ENCODE results near the gene DUSP3. TPM values are rescaled to one million over a fixed set of nuclear protein-coding genes. Genes with fewer than 3 reads are reported as not detected.

Gene DUSP3
- total RNA-seq, 6 donors from 2014 or later = 58.7 to 122 (median 101) TPM

- Histone ChIP-seq H3K4me3 (no peak within 1 kb of the TSS), H3K27ac (no peak within 1 kb of the TSS), H3K27me3 (no peaks in the 10 kb centered on the region), H3K9me3 (no peaks in the 10 kb centered on the region), H3K4me1 (peaks cover 11 to 20% (median 13%) of the 10 kb centered on the region in 4 donors), H3K36me3 (no peaks in the 10 kb centered on the region)
- DNase-seq (no peak), ATAC-seq (ENCODE audit: low FRiP score in 2 of 2) (no peak)
- 83 to 88% methylated on average over 15 to 17 of the region's 24 CpGs for WGBS, 2 donors
- TF ChIP-seq CTCF (IDR thresholded peaks at IDR 0.05) (no peak), POLR2A (IDR thresholded peaks at IDR 0.05) (no peak), POLR2AphosphoS5 (IDR thresholded peaks at IDR 0.05) (no peak)
These were observed 20.1 kb downstream of the DUSP3 start, which contains the start of gene SOST for GRCh38 chr17:43758497-43759174. TSS of gene SOST (minus strand) at chr17:43758791. CDS start at chr17:43758741, 50 bp downstream.

GRCh38 chr17:43758086-43758485, 20.7 kb downstream of the DUSP3 start:
- DNase-seq = no peak
- ATAC-seq (ENCODE audit: low FRiP score in 2 of 2) = no peak
- H3K36me3 ChIP-seq = no peaks in the 10 kb centered on the region

GRCh38 chr17:43757171-43757660, 21.6 kb downstream of the DUSP3 start:
- Histone ChIP-seq H3K9me3 (no peaks in the 10 kb centered on the region), H3K27ac (no peak overlapping the region), H3K4me3 (no peak overlapping the region), H3K4me1 (peaks cover 12 to 20% (median 13%) of the 10 kb centered on the region in 4 donors), H3K36me3 (no peaks in the 10 kb centered on the region), H3K27me3 (no peaks in the 10 kb centered on the region)
- ATAC-seq (ENCODE audit: low FRiP score in 2 of 2) = no peak
- DNase-seq = no peak
- 86 to 88% methylated on average over 5 to 6 of the region's 8 CpGs for WGBS, 2 donors
- TF ChIP-seq CTCF (IDR thresholded peaks at IDR 0.05) = no peak
- no peak for TF ChIP-seq POLR2A (IDR thresholded peaks at IDR 0.05)
- TF ChIP-seq EP300 (IDR thresholded peaks at IDR 0.05) = no peak
- TF ChIP-seq POLR2AphosphoS5 (IDR thresholded peaks at IDR 0.05) = no peak

More at GRCh38 chr17:43758086-43758485, 20.7 kb downstream of the DUSP3 start:
- 76 to 89% methylated on average over 5 to 6 of the region's 6 CpGs for WGBS, 2 donors
- H3K4me3 ChIP-seq = no peak overlapping the region
- no peak for TF ChIP-seq EP300 (IDR thresholded peaks at IDR 0.05)
- TF ChIP-seq CTCF (IDR thresholded peaks at IDR 0.05) = no peak
- TF ChIP-seq POLR2AphosphoS5 (IDR thresholded peaks at IDR 0.05) = no peak
- no peak for TF ChIP-seq POLR2A (IDR thresholded peaks at IDR 0.05)
- no peak overlapping the region for H3K27ac ChIP-seq
- no peaks in the 10 kb centered on the region for H3K9me3 ChIP-seq
- peaks cover 12 to 20% (median 13%) of the 10 kb centered on the region in 4 donors for H3K4me1 ChIP-seq
- no peaks in the 10 kb centered on the region for H3K27me3 ChIP-seq

GRCh38 chr17:43756201-43756600, 22.6 kb downstream of the DUSP3 start:
- Histone ChIP-seq H3K9me3 (no peaks in the 10 kb centered on the region), H3K27me3 (no peaks in the 10 kb centered on the region), H3K4me1 (peaks cover 12 to 20% (median 13%) of the 10 kb centered on the region in 4 donors), H3K4me3 (no peak overlapping the region), H3K36me3 (no peaks in the 10 kb centered on the region), H3K27ac (no peak overlapping the region)
- 85 to 94% methylated on average over 6 of the region's 6 CpGs for WGBS, 2 donors
- TF ChIP-seq EP300 (IDR thresholded peaks at IDR 0.05) (no peak), POLR2AphosphoS5 (IDR thresholded peaks at IDR 0.05) (no peak), CTCF (IDR thresholded peaks at IDR 0.05) (no peak), POLR2A (IDR thresholded peaks at IDR 0.05) (no peak)
- ATAC-seq (ENCODE audit: low FRiP score in 2 of 2) (no peak), DNase-seq (no peak)
